H1 (cell line): Measurements from ENCODE around the gene IFITM2.
"Not testable (repeated sequence)": the region's sequence is repeated elsewhere in the genome, so short reads cannot be mapped to it uniquely, and the experiment has no call there.

Experiments
- CBX8 ChIP-seq: fragments of 300-800, 300-1000 bp; sonication (generic); IDR thresholded peaks from 2 replicates; pipeline ENCODE4 v1.7.1; 2016; ENCODE audit warnings: low read depth, low read length, borderline replicate concordance
- CHD2 ChIP-seq: IDR thresholded peaks from 2 replicates; pipeline ENCODE4 v1.6.1; 2012; ENCODE audit warnings: low read length, improper control_type of control experiment
- EZH2 ChIP-seq: fragments of 200-600 bp; sonication (generic); IDR thresholded peaks from 2 replicates; pipeline ENCODE4 v1.7.1; 2012; ENCODE audit warnings: low read depth, mild to moderate bottlenecking, moderate library complexity, low read length, inconsistent platforms; ENCODE audit not compliant: severe bottlenecking
- KDM4A ChIP-seq: IDR thresholded peaks from one replicate; pipeline ENCODE4 v1.7.1; 2012; ENCODE audit warnings: low read depth, mild to moderate bottlenecking, moderate library complexity, low read length, inconsistent platforms; ENCODE audit not compliant: severe bottlenecking
- POLR2A ChIP-seq, 2 experiments: IDR thresholded peaks; 1 replicate in 1 of 2; 2 replicates in 1 of 2; pipeline ENCODE4 v1.6.1; 2011; ENCODE audit warnings: low read depth in 2 of 2, low read length in 2 of 2, mild to moderate bottlenecking in 2 of 2; ENCODE audit errors: control extremely low read depth in 1 of 2
- POLR2AphosphoS5 ChIP-seq: IDR thresholded peaks from 2 replicates; pipeline ENCODE4 v1.6.1; 2011; ENCODE audit warnings: low read depth, low read length
- TBP ChIP-seq: IDR thresholded peaks from 2 replicates; pipeline ENCODE4 v1.6.1; 2011; ENCODE audit warnings: low read depth, low read length, improper control_type of control experiment
- YY1 ChIP-seq: IDR thresholded peaks from 2 replicates; pipeline ENCODE4 v1.6.1; 2011; ENCODE audit warnings: low read depth, mild to moderate bottlenecking, low read length
- ZNF274 ChIP-seq: IDR thresholded peaks from 2 replicates; pipeline ENCODE4 v1.7.0; 2012; ENCODE audit warnings: low read length, borderline replicate concordance; ENCODE audit errors: extremely low read depth
- TF ChIP-seq, protein P1 (sequence below), 3 experiments: IDR thresholded peaks; 1 replicate in 2 of 3; 2 replicates in 1 of 3; pipeline versions ENCODE4 v1.5.1 to v1.6.1; 2011; ENCODE audit warnings: low read length in 3 of 3, mild to moderate bottlenecking in 3 of 3, inconsistent platforms in 2 of 3, low read depth in 1 of 3, moderate library complexity in 1 of 3; ENCODE audit not compliant: insufficient read depth in 1 of 3; ENCODE audit errors: control extremely low read depth in 1 of 3

DNA sequence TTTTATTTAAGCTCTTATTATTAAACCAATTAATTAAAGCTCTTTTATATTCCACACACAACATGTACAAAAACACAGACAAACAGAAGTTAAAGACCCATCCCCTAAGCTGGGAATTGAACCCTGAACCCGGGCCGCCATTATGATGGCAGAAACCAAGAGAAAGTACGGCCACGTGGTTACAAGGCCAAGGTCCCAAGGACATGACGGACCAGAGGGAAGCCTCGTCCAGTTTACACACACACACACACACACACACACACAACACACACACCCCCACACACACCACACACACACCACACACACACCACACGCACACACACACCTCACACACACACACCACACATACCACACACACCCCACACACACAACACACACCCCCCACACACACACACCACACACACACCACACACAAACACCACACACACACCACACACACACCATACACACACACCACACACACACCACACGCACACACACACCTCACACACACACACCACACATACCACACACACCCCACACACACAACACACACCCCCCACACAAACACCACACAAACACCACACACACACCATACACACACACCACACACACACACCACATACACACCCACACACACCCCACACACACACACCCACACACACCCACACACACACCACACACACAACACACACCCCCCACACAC is 41.8 kb downstream of the IFITM2 start:
- not testable (repeated sequence) for TF ChIP-seq POLR2AphosphoS5; POLR2A (IDR thresholded peaks at IDR 0.05; ENCODE audit: control extremely low read depth in 1 of 2, low read depth in 2 of 2, low read length in 2 of 2); ZNF274; KDM4A; CBX8; CHD2; EZH2; TBP; YY1
- TF ChIP-seq, protein P1, sequence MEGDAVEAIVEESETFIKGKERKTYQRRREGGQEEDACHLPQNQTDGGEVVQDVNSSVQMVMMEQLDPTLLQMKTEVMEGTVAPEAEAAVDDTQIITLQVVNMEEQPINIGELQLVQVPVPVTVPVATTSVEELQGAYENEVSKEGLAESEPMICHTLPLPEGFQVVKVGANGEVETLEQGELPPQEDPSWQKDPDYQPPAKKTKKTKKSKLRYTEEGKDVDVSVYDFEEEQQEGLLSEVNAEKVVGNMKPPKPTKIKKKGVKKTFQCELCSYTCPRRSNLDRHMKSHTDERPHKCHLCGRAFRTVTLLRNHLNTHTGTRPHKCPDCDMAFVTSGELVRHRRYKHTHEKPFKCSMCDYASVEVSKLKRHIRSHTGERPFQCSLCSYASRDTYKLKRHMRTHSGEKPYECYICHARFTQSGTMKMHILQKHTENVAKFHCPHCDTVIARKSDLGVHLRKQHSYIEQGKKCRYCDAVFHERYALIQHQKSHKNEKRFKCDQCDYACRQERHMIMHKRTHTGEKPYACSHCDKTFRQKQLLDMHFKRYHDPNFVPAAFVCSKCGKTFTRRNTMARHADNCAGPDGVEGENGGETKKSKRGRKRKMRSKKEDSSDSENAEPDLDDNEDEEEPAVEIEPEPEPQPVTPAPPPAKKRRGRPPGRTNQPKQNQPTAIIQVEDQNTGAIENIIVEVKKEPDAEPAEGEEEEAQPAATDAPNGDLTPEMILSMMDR (IDR thresholded peaks at IDR 0.05; ENCODE audit: control extremely low read depth in 1 of 3, insufficient read depth in 1 of 3, low read depth in 1 of 3, low read length in 3 of 3) = not testable (repeated sequence)
